AG09319 (cell line): ENCODE measurements around the gene GPRASP3.

Experiments used
- DNase-seq: peaks from one replicate; pipeline ENCODE4 v3.0.0-alpha.2; 2010; ENCODE audit warnings: low read depth; ENCODE audit errors: extremely low read depth
- CTCF ChIP-seq: IDR thresholded peaks from 2 replicates; pipeline ENCODE4 v1.5.1; 2011; ENCODE audit warnings: low read depth, mild to moderate bottlenecking, inconsistent platforms, low read length, moderate library complexity

Gene GPRASP3

GRCh38 chrX:102727761-102728160 lies 7.2 kb downstream of the GPRASP3 start:
- DNase-seq, result no peak
- TF ChIP-seq CTCF, result no peak

GRCh38 chrX:102728646-102729045 lies 8.1 kb downstream of the GPRASP3 start:
- no peak for DNase-seq
- no peak for TF ChIP-seq CTCF

DNA sequence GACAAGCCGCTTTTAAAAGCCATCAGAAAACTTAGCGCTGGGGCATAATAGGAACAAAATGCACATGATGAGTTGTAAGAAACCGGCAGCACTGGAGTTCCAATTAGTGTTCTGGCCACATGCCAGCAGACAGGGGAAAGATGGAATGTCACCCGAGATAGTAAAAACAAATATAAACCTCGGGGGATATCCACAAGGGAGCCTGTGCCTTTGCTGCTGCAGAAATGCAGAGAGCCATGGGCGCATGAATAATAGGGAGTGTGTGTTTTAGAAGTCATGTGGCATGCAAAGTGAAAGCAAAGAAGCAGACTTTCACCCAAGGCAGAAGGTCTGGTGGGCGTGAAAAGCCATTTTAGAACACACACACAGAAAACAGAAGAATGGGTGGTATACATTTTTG lies 19.1 kb downstream of the GPRASP3 start:
- no peak for DNase-seq
- TF ChIP-seq CTCF, result no peak

GRCh38 chrX:102744307-102744706 lies 23.8 kb downstream of the GPRASP3 start:
- no peak for TF ChIP-seq CTCF
- no peak for DNase-seq

GRCh38 chrX:102745513-102745856 lies 24.9 kb downstream of the GPRASP3 start:
- no peak for TF ChIP-seq CTCF
- DNase-seq, result no peak

GRCh38 chrX:102745857-102746584 lies 25.5 kb downstream of the GPRASP3 start:
- DNase-seq, result no peak
- no peak for TF ChIP-seq CTCF

DNA sequence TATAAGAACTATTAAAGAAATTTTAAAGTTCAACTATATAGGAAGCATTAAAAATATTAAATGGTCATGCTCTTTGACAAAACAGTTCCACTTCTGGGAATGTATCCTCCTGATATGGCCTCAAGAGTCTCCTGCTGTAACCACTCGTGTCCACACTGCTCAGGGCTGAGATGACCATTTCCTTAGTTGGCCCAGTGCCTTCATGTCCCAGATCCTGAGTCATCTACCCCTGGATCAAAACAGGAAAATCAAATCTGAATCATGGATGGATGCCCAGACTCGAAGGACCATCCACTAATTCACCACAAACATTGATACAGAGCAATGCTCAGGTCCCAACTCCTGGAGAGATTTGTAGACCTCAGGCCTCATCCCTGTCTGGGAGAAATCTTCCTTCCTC lies 44.7 kb downstream of the GPRASP3 start:
- peak; percentile 32 for DNase-seq
- no peak for TF ChIP-seq CTCF
